HepG2 (cell line): ENCODE results near the gene OR8B4. TPM values are rescaled to one million over a fixed set of nuclear protein-coding genes. Genes with fewer than 3 reads are reported as not detected.
"Not testable (repeated sequence)": the region's sequence is repeated elsewhere in the genome, so short reads cannot be mapped to it uniquely, and the experiment has no call there.

Experiments
- ATAC-seq: fragments of 200-7000 bp; cut with Tn5 transposase; 3 replicates; pipeline ENCODE4 v1.9.1; 2020; ENCODE audit warnings: mild to moderate bottlenecking, moderate library complexity
- BruUV-seq: library from RNA; stranded (reverse); fragments of 400-500 nt; replicated peaks from 2 replicates; lab custom pipeline; 2021; lab: Mats Ljungman, UMichigan
- CTCF ChIA-PET: fragments of 300-600 bp; formaldehyde crosslinking; extraction: SDS; loops from one replicate; lab custom pipeline; 2021; ENCODE audit warnings: low total read pairs, inconsistent platforms, low intra/inter-chr PET ratio; lab: Yijun Ruan, JAX
- POLR2A ChIA-PET: fragments of 350-600 bp; sonication (Branson Sonifier 250); formaldehyde crosslinking; loops from one replicate; lab custom pipeline; 2020; ENCODE audit warnings: antibody characterized with exemption, inconsistent platforms; lab: Yijun Ruan, JAX
- DNase-seq: peaks from one replicate; pipeline ENCODE4 v3.0.0-alpha.2; 2015; ENCODE audit warnings: low spot score
- FAIRE-seq: peaks from 3 replicates; lab custom pipeline; 2011; peaks lifted over from hg19 to GRCh38; lab: Jason Lieb, UNC
- H2AFZ ChIP-seq: one replicate; pipeline ENCODE4 v1.6.1; 2011; ENCODE audit warnings: low read length, inconsistent platforms
- H3K27ac ChIP-seq: fragments of 300-600 bp; 3 replicates; pipeline ENCODE4 v1.8.0; 2011; ENCODE audit warnings: mixed run types, mild to moderate bottlenecking, mixed read lengths, low read length, inconsistent platforms; ENCODE audit not compliant: insufficient read depth; ENCODE audit errors: extremely low read length
- H3K27me3 ChIP-seq, 2 experiments: fragments of 200-600 bp in 1 of 2; 2 replicates in 1 of 2; 3 replicates in 1 of 2; pipeline versions ENCODE4 v1.6.0 to v1.8.0; 2011; ENCODE audit warnings: low read length in 2 of 2, mild to moderate bottlenecking in 2 of 2, moderate library complexity in 2 of 2, inconsistent platforms in 1 of 2; ENCODE audit not compliant: insufficient read depth in 2 of 2, control insufficient read depth in 1 of 2
- H3K36me3 ChIP-seq, 2 experiments: fragments of 200-600 bp in 1 of 2; replicated peaks in 1 of 2; 2 replicates in 1 of 2; 3 replicates in 1 of 2; pipeline versions ENCODE4 v1.5.1 to v1.8.0; 2011; ENCODE audit warnings: low read length in 2 of 2, inconsistent platforms in 1 of 2; ENCODE audit not compliant: insufficient read depth in 2 of 2, control insufficient read depth in 1 of 2
- H3K4me1 ChIP-seq: 2 replicates; pipeline ENCODE4 v1.5.1; 2012; ENCODE audit warnings: low read length, inconsistent platforms; ENCODE audit not compliant: insufficient read depth
- H3K4me2 ChIP-seq: 2 replicates; pipeline ENCODE4 v1.6.0; 2011; ENCODE audit warnings: low read depth, low read length, inconsistent platforms
- H3K4me3 ChIP-seq, 3 experiments: fragments of 200-600 bp in 1 of 3; sonication (generic), shearing (Covaris generic) in 1 of 3; replicated peaks in 1 of 3; 2 replicates each; pipeline ENCODE4 v1.5.1; 2011 to 2016; ENCODE audit warnings: low read length in 3 of 3, inconsistent platforms in 2 of 3, low read depth in 2 of 3, mild to moderate bottlenecking in 2 of 3, control low read depth in 1 of 3, mixed read lengths in 1 of 3; ENCODE audit not compliant: insufficient read depth in 1 of 3
- H3K79me2 ChIP-seq: one replicate; pipeline ENCODE4 v1.6.1; 2011; ENCODE audit warnings: low read length, inconsistent platforms; ENCODE audit not compliant: insufficient read depth
- H3K9ac ChIP-seq: 2 replicates; pipeline ENCODE4 v1.6.0; 2011; ENCODE audit warnings: mild to moderate bottlenecking, low read depth, low read length, inconsistent platforms; ENCODE audit not compliant: insufficient read depth
- H3K9me3 ChIP-seq: 2 replicates; pipeline ENCODE4 v1.5.1; 2012; ENCODE audit warnings: mild to moderate bottlenecking, low read length
- H4K20me1 ChIP-seq: 2 replicates; pipeline ENCODE4 v1.6.0; 2011; ENCODE audit warnings: inconsistent platforms, mild to moderate bottlenecking, low read length, moderate library complexity; ENCODE audit not compliant: insufficient read depth
- ATM ChIP-seq: fragments of 450-650 bp; IDR thresholded peaks from 2 replicates; pipeline ENCODE4 v1.7.1; 2017; ENCODE audit warnings: mild to moderate bottlenecking, borderline replicate concordance
- ETV6 ChIP-seq: sonication (generic); formaldehyde crosslinking; conservative IDR thresholded peaks from 2 replicates; pipeline ENCODE4 v1.4.0; 2020; ENCODE audit warnings: missing genetic modification reagents
- HNRNPH1 ChIP-seq: fragments of 200-400 bp; formaldehyde crosslinking; optimal IDR thresholded peaks from 2 replicates; pipeline ENCODE3; 2017; ENCODE audit warnings: mild to moderate bottlenecking, low read depth, low read length
- REL ChIP-seq: sonication (generic); formaldehyde crosslinking; conservative IDR thresholded peaks from 2 replicates; pipeline ENCODE4 v1.8.0; 2022; ENCODE audit warnings: mild to moderate bottlenecking, missing genetic modification reagents, moderate library complexity
- ZNF138 ChIP-seq: sonication (generic); formaldehyde crosslinking; IDR thresholded peaks from 2 replicates; pipeline ENCODE4 v1.5.0; 2020; ENCODE audit warnings: mild to moderate bottlenecking, low read depth, missing genetic modification reagents
- WGBS: methylation state at CpG from one replicate; pipeline ENCODE4 v1.1.6; 2017; ENCODE audit warnings: low lambda C conversion rate; 5-methylcytosine and 5-hydroxymethylcytosine counted together
- in situ Hi-C: cut with HindIII; loops from 2 replicates; pipeline ENCODE4 v1.10.0; 2017; ENCODE audit warnings: low pct_unique_long_range_greater_than_20kb; ENCODE audit not compliant: extremely low pct_ligation_motif_present
- intact Hi-C: fragments of 100-400 bp; cut with micrococcal nuclease; formaldehyde crosslinking; loops from one replicate; pipeline ENCODE4 v1.10.0; 2022; ENCODE audit not compliant: unreplicated experiment
- polyA plus RNA-seq, 8 experiments: library from polyadenylated mRNA; depleted of rRNA in 3 of 8; stranded (reverse) in 7 of 8; unstranded in 1 of 8; fragments of >200 nt; fragmentation: Illumina TruSeq in 4 of 8; extraction: Trizol in 4 of 8; gene quantifications; 2 replicates each; pipeline versions ENCODE4 v1.2.1 to v1.2.3, GENCODE V29; 2011 to 2016; ENCODE audit warnings: low read depth in 4 of 8, missing spikeins in 1 of 8, mixed read lengths in 1 of 8; ENCODE audit not compliant: insufficient read depth in 1 of 8
- total RNA-seq, 5 experiments: library from RNA; depleted of rRNA; stranded (reverse); fragments of >200 nt; fragmentation: Illumina TruSeq; extraction: Trizol; gene quantifications; 2 replicates each; pipeline ENCODE4 v1.2.3, GENCODE V29; 2016; ENCODE audit warnings: low read depth in 1 of 5
- TF ChIP-seq, protein P1 (sequence below): sonication (generic); formaldehyde crosslinking; IDR thresholded peaks from 2 replicates; pipeline ENCODE4 v1.5.0; 2020; ENCODE audit warnings: missing genetic modification reagents, mild to moderate bottlenecking, borderline replicate concordance
- TF ChIP-seq, protein P2 (sequence below): sonication (generic); formaldehyde crosslinking; IDR thresholded peaks from 2 replicates; pipeline ENCODE4 v1.5.1; 2020; ENCODE audit warnings: mild to moderate bottlenecking, missing genetic modification reagents, moderate library complexity
- TF ChIP-seq, protein P3 (sequence below): sonication (generic); formaldehyde crosslinking; IDR thresholded peaks from 2 replicates; pipeline ENCODE4 v1.5.0; 2020; ENCODE audit warnings: mild to moderate bottlenecking, missing genetic modification reagents

Gene OR8B4
- total and polyA plus RNA-seq, 2 of the 13 experiments (the other 11 are each of a cell fraction or from before 2014, with no cell fraction given): not detected

DNA sequence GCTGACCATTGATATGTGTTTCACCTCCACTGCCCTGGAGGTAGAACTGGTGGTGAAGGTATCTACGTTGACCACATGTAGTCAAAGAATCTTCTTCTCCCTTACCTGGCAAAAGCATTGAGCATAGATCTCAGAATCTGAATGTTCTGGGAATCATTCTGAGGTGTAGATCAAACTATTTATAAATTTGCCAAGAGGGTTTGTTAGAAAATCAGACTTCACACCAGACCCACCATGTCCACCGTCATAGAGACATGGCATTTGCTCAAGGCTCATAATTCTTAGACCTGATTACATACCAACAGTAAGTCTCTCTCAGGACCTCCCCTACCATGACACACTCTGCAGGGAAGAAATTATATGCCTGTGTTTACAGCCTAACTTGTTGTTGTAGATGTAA lies 40.3 kb downstream of the OR8B4 start, which contains the start of gene OR8B2 (continued):
- TF ChIP-seq, protein P1, sequence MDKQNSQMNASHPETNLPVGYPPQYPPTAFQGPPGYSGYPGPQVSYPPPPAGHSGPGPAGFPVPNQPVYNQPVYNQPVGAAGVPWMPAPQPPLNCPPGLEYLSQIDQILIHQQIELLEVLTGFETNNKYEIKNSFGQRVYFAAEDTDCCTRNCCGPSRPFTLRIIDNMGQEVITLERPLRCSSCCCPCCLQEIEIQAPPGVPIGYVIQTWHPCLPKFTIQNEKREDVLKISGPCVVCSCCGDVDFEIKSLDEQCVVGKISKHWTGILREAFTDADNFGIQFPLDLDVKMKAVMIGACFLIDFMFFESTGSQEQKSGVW: no peak
- TF ChIP-seq, protein P2, sequence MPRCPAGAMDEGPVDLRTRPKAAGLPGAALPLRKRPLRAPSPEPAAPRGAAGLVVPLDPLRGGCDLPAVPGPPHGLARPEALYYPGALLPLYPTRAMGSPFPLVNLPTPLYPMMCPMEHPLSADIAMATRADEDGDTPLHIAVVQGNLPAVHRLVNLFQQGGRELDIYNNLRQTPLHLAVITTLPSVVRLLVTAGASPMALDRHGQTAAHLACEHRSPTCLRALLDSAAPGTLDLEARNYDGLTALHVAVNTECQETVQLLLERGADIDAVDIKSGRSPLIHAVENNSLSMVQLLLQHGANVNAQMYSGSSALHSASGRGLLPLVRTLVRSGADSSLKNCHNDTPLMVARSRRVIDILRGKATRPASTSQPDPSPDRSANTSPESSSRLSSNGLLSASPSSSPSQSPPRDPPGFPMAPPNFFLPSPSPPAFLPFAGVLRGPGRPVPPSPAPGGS (CRISPR knock-in tag): no peak
- TF ChIP-seq ZNF138 (CRISPR knock-in tag): no peak
- no peak for TF ChIP-seq REL
- TF ChIP-seq, all 625 proteins: peak for 0

DNA sequence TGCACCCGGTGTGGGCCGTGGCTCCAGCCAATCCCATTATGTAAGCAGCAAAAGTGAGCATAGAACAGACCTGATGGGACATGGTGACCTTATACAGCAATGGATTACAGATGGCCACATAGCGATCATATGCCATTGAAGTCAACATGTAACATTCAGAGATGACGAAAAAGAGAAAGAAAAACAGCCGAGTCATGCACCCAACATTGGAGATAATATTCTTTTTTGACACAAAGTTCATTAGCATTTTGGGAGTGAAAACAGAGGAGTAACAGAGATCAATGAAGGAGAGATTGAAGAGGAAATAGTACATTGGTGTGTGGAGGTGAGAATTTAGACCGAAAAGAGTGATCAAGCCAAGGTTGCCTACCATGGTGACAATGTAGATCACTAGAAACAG lies 41.8 kb downstream of the OR8B4 start:
- H3K4me2 ChIP-seq, H3K9me3 ChIP-seq, H2AFZ ChIP-seq, FAIRE-seq, ATAC-seq, in situ Hi-C loops, H3K27me3 ChIP-seq, H3K4me3 ChIP-seq, POLR2A ChIA-PET, H3K36me3 ChIP-seq, H3K79me2 ChIP-seq, H4K20me1 ChIP-seq, H3K9ac ChIP-seq, H3K27ac ChIP-seq, intact Hi-C loops, DNase-seq, H3K4me1 ChIP-seq, CTCF ChIA-PET, BruUV-seq: not testable (repeated sequence)
- WGBS: 2% methylated on average over 4 of the region's 6 CpGs

DNA sequence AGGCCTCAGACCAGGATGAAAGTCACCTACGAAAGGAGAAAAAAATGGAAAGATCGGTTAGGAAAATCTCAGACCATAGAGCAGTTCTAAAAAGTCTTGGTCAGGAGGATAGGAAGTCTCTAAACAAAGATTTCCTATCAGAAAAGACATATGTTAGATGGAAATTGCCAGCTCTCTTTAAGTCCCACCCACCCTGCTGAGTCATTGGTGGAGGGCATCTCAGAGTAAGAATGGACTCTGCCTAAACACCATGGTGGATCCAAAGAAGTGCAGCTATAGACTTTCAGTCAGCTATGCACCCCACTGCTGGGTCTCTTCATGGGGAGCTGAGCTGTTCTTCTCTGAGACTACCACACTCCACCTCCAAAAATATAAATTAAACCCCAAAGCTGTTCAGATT lies 44.1 kb downstream of the OR8B4 start:
- BruUV-seq: no TSS peak
- ChIA-PET POLR2A (no interaction called here), CTCF (no interaction called here)
- no peak overlapping the region for H3K4me2 ChIP-seq
- no peaks in the 10 kb centered on the region for H3K27me3 ChIP-seq
- ATAC-seq (no peak), FAIRE-seq (no peak), DNase-seq (no peak)
- no peak overlapping the region for H3K4me3 ChIP-seq
- H3K9ac ChIP-seq: no peak overlapping the region
- H3K4me1 ChIP-seq: no peaks in the 10 kb centered on the region
- 58% methylated on average over 2 of the region's 2 CpGs for WGBS
- in situ Hi-C loops (no loop called here), intact Hi-C loops (no loop called here)
- no peaks in the 10 kb centered on the region for H3K36me3 ChIP-seq
- H3K79me2 ChIP-seq: no peaks in the 10 kb centered on the region
- no peaks in the 10 kb centered on the region for H4K20me1 ChIP-seq
- no peak overlapping the region for H2AFZ ChIP-seq
- no peak overlapping the region for H3K27ac ChIP-seq
- no peaks in the 10 kb centered on the region for H3K9me3 ChIP-seq
- TF ChIP-seq, protein P3, sequence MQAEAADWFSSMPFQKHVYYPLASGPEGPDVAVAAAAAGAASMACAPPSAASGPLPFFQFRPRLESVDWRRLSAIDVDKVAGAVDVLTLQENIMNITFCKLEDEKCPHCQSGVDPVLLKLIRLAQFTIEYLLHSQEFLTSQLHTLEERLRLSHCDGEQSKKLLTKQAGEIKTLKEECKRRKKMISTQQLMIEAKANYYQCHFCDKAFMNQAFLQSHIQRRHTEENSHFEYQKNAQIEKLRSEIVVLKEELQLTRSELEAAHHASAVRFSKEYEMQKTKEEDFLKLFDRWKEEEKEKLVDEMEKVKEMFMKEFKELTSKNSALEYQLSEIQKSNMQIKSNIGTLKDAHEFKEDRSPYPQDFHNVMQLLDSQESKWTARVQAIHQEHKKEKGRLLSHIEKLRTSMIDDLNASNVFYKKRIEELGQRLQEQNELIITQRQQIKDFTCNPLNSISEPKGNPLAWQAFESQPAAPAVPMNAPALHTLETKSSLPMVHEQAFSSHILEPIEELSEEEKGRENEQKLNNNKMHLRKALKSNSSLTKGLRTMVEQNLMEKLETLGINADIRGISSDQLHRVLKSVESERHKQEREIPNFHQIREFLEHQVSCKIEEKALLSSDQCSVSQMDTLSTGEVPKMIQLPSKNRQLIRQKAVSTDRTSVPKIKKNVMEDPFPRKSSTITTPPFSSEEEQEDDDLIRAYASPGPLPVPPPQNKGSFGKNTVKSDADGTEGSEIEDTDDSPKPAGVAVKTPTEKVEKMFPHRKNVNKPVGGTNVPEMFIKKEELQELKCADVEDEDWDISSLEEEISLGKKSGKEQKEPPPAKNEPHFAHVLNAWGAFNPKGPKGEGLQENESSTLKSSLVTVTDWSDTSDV (CRISPR knock-in tag): no peak
- no peak for TF ChIP-seq HNRNPH1
- no peak for TF ChIP-seq ETV6
- TF ChIP-seq ATM: no peak
